ENCODE results near the gene REPIN1. TPM values are rescaled to one million over a fixed set of nuclear protein-coding genes. Genes with fewer than 3 reads are reported as not detected.
A peak's percentile ranks its signal among the peaks of the same experiment; 100 is the strongest.

The REPIN1 gene
- total RNA-seq, 1 donor from 2014 or later, result 146 TPM

- no peak overlapping the region for H3K4me3 Mint-ChIP-seq (ENCODE audit: unreplicated experiment)
- no peak for TF ChIP-seq CTCF (IDR thresholded peaks at IDR 0.05; ENCODE audit: partially characterized antibody, unreplicated experiment)
- H3K36me3 Mint-ChIP-seq (ENCODE audit: unreplicated experiment), result no peaks in the 10 kb centered on the region
- peaks cover 27% of the 10 kb centered on the region for H3K4me1 Mint-ChIP-seq (ENCODE audit: low read depth, unreplicated experiment)
- peak overlapping the region; percentile 2 for H3K27ac Mint-ChIP-seq (ENCODE audit: unreplicated experiment)
- no peak for DNase-seq
- peaks cover 12% of the 10 kb centered on the region for H3K9me3 Mint-ChIP-seq (ENCODE audit: unreplicated experiment)
- peaks cover 13% of the 10 kb centered on the region for H3K27me3 Mint-ChIP-seq (ENCODE audit: unreplicated experiment)
Observed at GRCh38 chr7:150374026-150374425, 5.4 kb downstream of the REPIN1 start.

GRCh38 chr7:150374472-150374871, 5.8 kb downstream of the REPIN1 start:
- Mint-ChIP-seq H3K9me3 (ENCODE audit: unreplicated experiment) (peaks cover 8% of the 10 kb centered on the region), H3K4me3 (ENCODE audit: unreplicated experiment) (no peak overlapping the region), H3K27me3 (ENCODE audit: unreplicated experiment) (peaks cover 12% of the 10 kb centered on the region), H3K27ac (ENCODE audit: unreplicated experiment) (peak overlapping the region; percentile 2), H3K36me3 (ENCODE audit: unreplicated experiment) (no peaks in the 10 kb centered on the region), H3K4me1 (ENCODE audit: low read depth, unreplicated experiment) (peaks cover 27% of the 10 kb centered on the region)
- no peak for TF ChIP-seq CTCF (IDR thresholded peaks at IDR 0.05; ENCODE audit: partially characterized antibody, unreplicated experiment)
- DNase-seq, result no peak

GRCh38 chr7:150375662-150376521, 7.3 kb downstream of the REPIN1 start:
- no peak overlapping the region for H3K4me3 Mint-ChIP-seq (ENCODE audit: unreplicated experiment)
- no peaks in the 10 kb centered on the region for H3K36me3 Mint-ChIP-seq (ENCODE audit: unreplicated experiment)
- H3K9me3 Mint-ChIP-seq (ENCODE audit: unreplicated experiment), result peaks cover 15% of the 10 kb centered on the region
- no peak for TF ChIP-seq CTCF (IDR thresholded peaks at IDR 0.05; ENCODE audit: partially characterized antibody, unreplicated experiment)
- peak overlapping the region; percentile 28 for H3K27ac Mint-ChIP-seq (ENCODE audit: unreplicated experiment)
- peaks cover 31% of the 10 kb centered on the region for H3K4me1 Mint-ChIP-seq (ENCODE audit: low read depth, unreplicated experiment)
- H3K27me3 Mint-ChIP-seq (ENCODE audit: unreplicated experiment), result peaks cover 21% of the 10 kb centered on the region
- DNase-seq, result no peak

- Mint-ChIP-seq H3K4me3 (ENCODE audit: unreplicated experiment) (no peak overlapping the region), H3K36me3 (ENCODE audit: unreplicated experiment) (no peaks in the 10 kb centered on the region), H3K27me3 (ENCODE audit: unreplicated experiment) (peaks cover 21% of the 10 kb centered on the region), H3K27ac (ENCODE audit: unreplicated experiment) (peak overlapping the region; percentile 4), H3K9me3 (ENCODE audit: unreplicated experiment) (peaks cover 15% of the 10 kb centered on the region), H3K4me1 (ENCODE audit: low read depth, unreplicated experiment) (peaks cover 36% of the 10 kb centered on the region)
- DNase-seq, result no peak
- TF ChIP-seq CTCF (IDR thresholded peaks at IDR 0.05; ENCODE audit: partially characterized antibody, unreplicated experiment), result no peak
Observed at GRCh38 chr7:150376560-150376959, 7.9 kb downstream of the REPIN1 start.

- Mint-ChIP-seq H3K27me3 (ENCODE audit: unreplicated experiment) (peaks cover 21% of the 10 kb centered on the region), H3K4me3 (ENCODE audit: unreplicated experiment) (peak overlapping the region; percentile 52), H3K9me3 (ENCODE audit: unreplicated experiment) (peaks cover 15% of the 10 kb centered on the region), H3K27ac (ENCODE audit: unreplicated experiment) (peak overlapping the region; percentile 39), H3K4me1 (ENCODE audit: low read depth, unreplicated experiment) (peaks cover 36% of the 10 kb centered on the region), H3K36me3 (ENCODE audit: unreplicated experiment) (no peaks in the 10 kb centered on the region)
- no peak for DNase-seq
- no peak for TF ChIP-seq CTCF (IDR thresholded peaks at IDR 0.05; ENCODE audit: partially characterized antibody, unreplicated experiment)
Observed at GRCh38 chr7:150377196-150377595, 8.6 kb downstream of the REPIN1 start.

Measured in glutamatergic neuron (in vitro differentiated cells).